ENCODE results near the gene NDST3. TPM values are rescaled to one million over a fixed set of nuclear protein-coding genes. Genes with fewer than 3 reads are reported as not detected.

NDST3 gene
- total and polyA plus RNA-seq, 4 donors = 0.36 to 2.8 (median 1.4) TPM

- TF ChIP-seq ZBTB33 (IDR thresholded peaks at IDR 0.05) (no peak), YY1 (IDR thresholded peaks at IDR 0.05) (no peak), HNF4A (conservative IDR thresholded peaks at IDR 0.05) (no peak), RAD21 (IDR thresholded peaks at IDR 0.05) (no peak), TAF1 (conservative IDR thresholded peaks at IDR 0.05) (no peak), JUND (IDR thresholded peaks at IDR 0.05) (no peak), NR2F2 (IDR thresholded peaks at IDR 0.05) (no peak), MAX (IDR thresholded peaks at IDR 0.05) (no peak)
Measured at GRCh38 chr4:118289794-118290193, 255.5 kb downstream of the NDST3 start (continued).

- Histone ChIP-seq H3K9ac (ENCODE audit: low read depth in 1 of 2, low read length in 2 of 2) (no peak overlapping the region), H3K36me3 (ENCODE audit: control insufficient read depth in 4 of 4, insufficient read depth in 3 of 4, low read depth in 1 of 4, low read length in 3 of 4) (no peaks in the 10 kb centered on the region), H3K27ac (ENCODE audit: low read depth in 1 of 2, low read length in 2 of 2) (no peak overlapping the region), H3K4me1 (ENCODE audit: control insufficient read depth in 4 of 4, insufficient read depth in 4 of 4, low read length in 3 of 4) (peaks cover 0 to 14% (median 11%) of the 10 kb centered on the region in 4 donors), H3K27me3 (ENCODE audit: control insufficient read depth in 4 of 4, insufficient read depth in 4 of 4, low read length in 3 of 4) (no peaks in the 10 kb centered on the region), H3K4me3 (ENCODE audit: low read depth in 1 of 3, low read length in 3 of 3) (no peak overlapping the region), H3K9me3 (ENCODE audit: control insufficient read depth in 4 of 4, low read length in 3 of 4) (no peaks in the 10 kb centered on the region)
- 87% methylated on average over 2 of the region's 2 CpGs for WGBS
- no peak for DNase-seq (ENCODE audit: low spot score)
- no peak for TF ChIP-seq YY1 (IDR thresholded peaks at IDR 0.05)
- TF ChIP-seq NR2F2 (IDR thresholded peaks at IDR 0.05) = no peak
- TF ChIP-seq REST (IDR thresholded peaks at IDR 0.05) = no peak
- no peak for TF ChIP-seq HNF4G (IDR thresholded peaks at IDR 0.05)
- TF ChIP-seq GABPA (IDR thresholded peaks at IDR 0.05 in 1 of 2, conservative IDR thresholded peaks at IDR 0.05 in 1 of 2) = no peak
- no peak for TF ChIP-seq HNF4A (conservative IDR thresholded peaks at IDR 0.05)
- no peak for TF ChIP-seq ZBTB33 (IDR thresholded peaks at IDR 0.05)
- TF ChIP-seq MAX (IDR thresholded peaks at IDR 0.05) = no peak
- no peak for TF ChIP-seq RAD21 (IDR thresholded peaks at IDR 0.05)
- no peak for TF ChIP-seq FOXA1 (IDR thresholded peaks at IDR 0.05)
Measured at GRCh38 chr4:118290951-118291350, 256.7 kb downstream of the NDST3 start.

GRCh38 chr4:118296729-118297128 is 262.4 kb downstream of the NDST3 start:
- no peak overlapping the region for H3K27ac ChIP-seq (ENCODE audit: low read depth in 1 of 2, low read length in 2 of 2)
- no peak overlapping the region for H3K4me3 ChIP-seq (ENCODE audit: low read depth in 1 of 3, low read length in 3 of 3)
- H3K4me1 ChIP-seq (ENCODE audit: control insufficient read depth in 4 of 4, insufficient read depth in 4 of 4, low read length in 3 of 4) = no peaks in the 10 kb centered on the region
- WGBS = 87% methylated on average over 1 of the region's 1 CpG
- no peak overlapping the region for H3K9ac ChIP-seq (ENCODE audit: low read depth in 1 of 2, low read length in 2 of 2)
- no peak for DNase-seq (ENCODE audit: low spot score)
- H3K36me3 ChIP-seq (ENCODE audit: control insufficient read depth in 4 of 4, insufficient read depth in 3 of 4, low read depth in 1 of 4, low read length in 3 of 4) = no peaks in the 10 kb centered on the region
- TF ChIP-seq RAD21 (IDR thresholded peaks at IDR 0.05) (no peak), FOXA1 (IDR thresholded peaks at IDR 0.05) (no peak), MAX (IDR thresholded peaks at IDR 0.05) (no peak), TAF1 (conservative IDR thresholded peaks at IDR 0.05) (no peak), HNF4G (IDR thresholded peaks at IDR 0.05) (no peak), SP1 (IDR thresholded peaks at IDR 0.05) (no peak), RXRA (IDR thresholded peaks at IDR 0.05) (no peak), NR2F2 (IDR thresholded peaks at IDR 0.05) (no peak), JUND (IDR thresholded peaks at IDR 0.05) (no peak), REST (IDR thresholded peaks at IDR 0.05) (no peak), FOXA2 (IDR thresholded peaks at IDR 0.05) (no peak)
- H3K9me3 ChIP-seq (ENCODE audit: control insufficient read depth in 4 of 4, low read length in 3 of 4) = no peaks in the 10 kb centered on the region
- no peaks in the 10 kb centered on the region for H3K27me3 ChIP-seq (ENCODE audit: control insufficient read depth in 4 of 4, insufficient read depth in 4 of 4, low read length in 3 of 4)

All from liver (tissue), 9 donors.